GM18868 (cell line): Measurements from ENCODE around the gene RFT1.
A peak's percentile ranks its signal among the peaks of the same experiment; 100 is the strongest.

Source experiments
- ATAC-seq: cut with Tn5 transposase; IDR thresholded peaks from one replicate; pipeline ENCODE4 v1.9.1; 2021; ENCODE audit warnings: mild to moderate bottlenecking, moderate library complexity; ENCODE audit not compliant: unreplicated experiment

Gene RFT1

DNA sequence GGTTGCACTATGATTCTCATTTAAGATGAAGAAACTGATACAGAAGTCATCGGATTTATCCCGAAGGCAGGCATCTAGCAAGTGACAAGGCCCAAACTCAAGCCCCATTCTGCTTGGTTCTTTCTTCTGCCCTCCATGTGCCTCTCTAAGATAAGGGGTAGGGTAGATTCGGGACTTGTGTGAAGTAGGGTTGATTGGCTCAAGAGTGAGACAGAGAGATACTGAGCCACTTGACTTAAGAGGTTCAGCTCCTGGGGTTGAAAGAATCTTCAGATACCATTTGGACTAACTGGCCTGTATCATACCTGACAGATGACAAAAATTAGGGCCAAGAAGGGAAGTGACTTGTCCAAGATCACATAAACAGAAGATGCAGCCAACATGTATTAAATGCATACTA is 891 bp downstream of the RFT1 start:
- ATAC-seq: no peak

DNA sequence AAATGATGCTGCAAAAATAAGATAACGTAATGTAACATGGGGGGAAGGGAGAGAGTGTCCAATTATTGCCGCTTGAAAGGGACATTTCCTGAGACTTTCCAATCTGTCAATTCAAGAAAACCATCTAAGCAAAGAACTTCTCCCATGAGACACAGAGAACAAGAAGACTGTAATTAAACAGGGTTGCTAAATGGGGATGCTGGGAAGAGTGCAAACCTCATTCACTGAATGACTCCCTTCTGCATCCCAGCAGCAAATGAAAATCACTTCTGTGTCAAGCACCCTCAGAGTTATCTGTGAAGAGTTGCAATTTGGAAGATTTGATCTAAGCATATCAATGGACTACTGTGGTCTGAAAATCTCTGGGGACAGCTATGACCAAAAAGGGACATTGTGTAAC is 3.6 kb downstream of the RFT1 start:
- ATAC-seq: no peak

DNA sequence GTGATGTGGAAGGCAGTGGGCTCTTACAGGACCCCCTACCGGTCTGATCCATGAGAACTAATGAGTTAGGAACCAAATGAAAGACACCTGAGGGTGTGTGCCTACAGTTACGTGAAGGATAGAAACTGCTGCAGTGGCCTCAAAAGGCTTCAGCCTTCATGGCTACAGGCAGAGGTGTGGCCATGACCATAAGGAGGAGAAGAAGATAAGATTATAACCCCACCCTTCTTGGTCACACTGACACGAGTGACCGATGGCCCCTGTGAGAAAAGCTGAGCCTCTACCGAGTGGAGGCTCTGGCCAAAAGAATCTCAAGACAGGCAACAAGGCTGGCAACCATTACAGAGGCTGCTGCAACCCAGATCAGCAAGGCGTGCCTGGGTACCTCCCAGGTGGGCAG is 6.3 kb downstream of the RFT1 start:
- ATAC-seq: no peak

DNA sequence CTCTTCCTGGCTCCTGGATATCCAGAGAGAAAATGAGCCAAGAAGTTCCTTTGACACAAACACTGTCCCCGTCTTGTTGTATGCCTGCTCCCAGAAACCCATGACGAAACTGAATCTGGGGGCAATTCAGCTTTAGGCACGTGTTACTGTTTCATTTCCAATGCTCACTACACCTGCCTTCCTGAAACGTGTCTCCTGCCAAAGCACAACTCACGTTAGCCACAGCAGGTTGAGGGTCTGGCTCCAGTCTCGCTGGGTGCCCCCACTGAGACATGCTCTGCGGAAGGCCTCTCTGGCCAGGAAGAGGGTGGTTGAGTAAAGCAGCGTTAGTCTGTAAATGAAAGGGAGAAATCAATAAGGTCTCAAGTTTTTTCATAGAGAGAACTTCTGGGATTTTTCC is 6.7 kb downstream of the RFT1 start:
- ATAC-seq: no peak

DNA sequence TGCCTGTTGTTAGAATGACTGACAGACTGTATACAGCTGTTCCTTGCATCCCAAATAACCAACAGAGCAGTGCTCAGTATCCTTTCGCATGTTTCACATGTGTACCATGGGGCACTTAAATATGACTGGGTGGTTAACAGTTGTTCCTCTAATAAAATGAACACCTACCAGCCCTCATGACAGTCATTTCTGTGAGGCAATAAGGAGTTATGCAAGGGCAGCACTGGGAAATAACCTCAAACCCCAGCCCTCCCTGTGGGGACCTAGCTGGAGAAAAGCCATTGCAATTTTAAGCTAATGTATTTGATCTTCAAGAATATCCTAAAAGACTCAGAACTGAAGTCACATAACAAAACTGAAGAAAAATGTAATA is 7.3 kb downstream of the RFT1 start:
- ATAC-seq: no peak

DNA sequence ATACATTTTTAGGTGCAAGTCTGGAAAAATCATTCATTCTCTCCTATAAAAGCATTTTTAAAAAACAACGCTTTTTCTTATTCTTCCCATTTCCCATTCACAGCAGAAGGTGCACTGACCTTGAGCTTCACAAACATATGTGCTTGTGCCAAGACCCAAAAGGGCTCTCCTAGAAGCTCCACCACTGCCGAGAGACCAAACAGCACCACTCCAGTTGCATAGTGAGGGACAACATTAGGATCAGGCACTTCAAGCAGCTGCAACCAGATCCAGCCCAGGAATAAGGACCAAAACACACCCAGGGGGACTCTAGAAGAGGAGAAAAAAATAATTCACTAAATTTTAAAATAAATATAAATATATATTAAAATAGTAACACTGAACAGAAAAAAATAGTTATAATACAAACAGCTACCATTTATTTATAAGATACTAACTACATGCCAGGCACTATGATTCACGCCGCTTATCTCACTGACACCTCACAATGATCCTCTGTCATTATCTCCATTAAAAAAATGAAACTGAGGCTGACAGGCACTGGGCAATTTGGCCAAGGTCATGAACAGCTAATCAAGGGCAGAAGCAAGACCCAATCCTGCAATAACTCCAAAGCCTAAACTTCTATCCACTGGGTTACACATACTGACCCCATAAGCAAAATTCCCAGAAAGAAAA is 7.8 kb downstream of the RFT1 start:
- ATAC-seq: no peak

DNA sequence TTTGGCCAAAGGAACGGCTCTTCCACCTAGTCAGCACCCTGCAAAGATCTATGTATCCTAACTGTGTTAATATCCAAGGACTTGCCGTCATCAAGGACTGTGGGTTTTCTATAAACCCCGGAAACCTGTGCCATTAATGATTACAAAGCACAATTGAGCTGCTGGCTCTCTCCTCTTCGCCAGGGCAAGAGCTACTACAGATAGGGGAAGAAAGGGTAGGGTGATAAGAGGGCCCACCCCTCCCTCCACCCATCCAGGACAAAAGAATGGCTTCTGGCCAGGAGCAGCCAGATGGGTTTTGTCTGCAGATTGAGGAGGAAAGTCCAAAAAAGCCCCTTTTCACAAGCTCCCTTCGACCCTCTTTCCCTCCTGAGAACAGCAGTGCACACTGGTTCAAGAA is 9.9 kb downstream of the RFT1 start:
- no peak for ATAC-seq

DNA sequence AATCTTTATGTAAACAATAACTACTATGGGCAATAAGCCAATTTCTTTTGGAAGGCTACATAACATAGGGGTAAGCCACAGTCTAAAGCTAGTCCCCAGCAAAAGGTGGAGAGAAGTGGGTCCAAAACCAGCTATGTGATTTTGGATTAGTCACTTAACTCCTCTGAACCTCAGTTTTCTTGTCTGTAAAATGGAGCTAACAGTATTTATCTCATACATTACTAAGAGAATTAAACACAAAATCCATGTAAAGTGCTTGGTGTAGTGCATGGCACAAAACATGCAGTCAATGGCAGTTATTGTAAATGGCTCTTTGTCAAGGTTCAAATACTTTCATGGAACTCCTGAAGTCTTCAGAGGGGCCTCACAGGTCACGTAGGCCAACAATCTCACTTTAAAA is 13.3 kb downstream of the RFT1 start:
- no peak for ATAC-seq

DNA sequence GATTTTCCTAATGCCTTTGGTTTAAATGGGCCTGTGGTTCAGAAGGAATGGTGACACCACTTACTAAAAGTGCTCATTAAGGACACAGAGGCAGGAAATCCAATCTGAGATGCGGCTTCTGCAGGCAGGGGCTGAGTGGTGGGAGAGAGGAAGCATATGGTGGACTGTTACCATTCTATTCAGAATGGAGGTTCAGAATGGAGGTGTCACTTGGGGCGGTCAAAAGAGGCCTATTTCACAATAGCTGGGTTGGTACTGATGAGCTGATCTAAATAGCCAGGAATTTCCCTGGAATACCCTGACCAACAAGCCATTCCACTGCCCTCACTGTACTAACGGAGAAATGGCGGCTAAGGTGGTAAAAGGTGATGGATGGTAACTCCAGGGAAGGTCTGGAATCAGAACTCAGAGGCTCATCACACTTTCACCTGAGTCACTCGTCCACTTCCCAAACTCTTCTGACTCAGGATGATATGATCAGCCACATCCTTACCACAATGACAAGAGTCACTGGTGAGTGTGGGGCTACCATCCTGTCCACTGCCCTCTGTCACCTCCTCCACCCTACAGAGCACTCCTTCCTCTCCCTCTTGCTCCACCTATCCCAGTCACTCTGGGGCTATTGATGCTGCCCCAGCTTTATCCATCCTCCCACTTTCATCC is 15.7 kb downstream of the RFT1 start:
- no peak for ATAC-seq

DNA sequence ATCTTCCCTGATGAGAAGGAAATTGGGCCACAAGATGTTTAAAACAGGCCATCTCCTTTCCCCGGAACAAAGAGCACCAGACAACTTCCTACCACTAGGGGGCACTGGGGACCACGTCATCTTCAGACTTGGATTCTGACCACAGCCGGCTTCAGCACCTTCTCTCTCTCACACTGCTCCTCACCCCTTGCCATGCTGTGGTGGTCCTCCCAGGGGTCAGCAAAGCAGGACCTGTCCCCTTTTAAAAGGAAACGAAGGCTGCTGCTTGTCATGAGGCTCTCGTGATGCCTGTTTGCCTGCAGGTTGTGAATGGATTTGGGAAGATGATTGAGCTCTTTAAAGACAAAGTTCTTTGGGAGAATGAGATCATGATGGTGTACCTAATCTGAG is 16.2 kb downstream of the RFT1 start:
- peak; percentile 75 for ATAC-seq

DNA sequence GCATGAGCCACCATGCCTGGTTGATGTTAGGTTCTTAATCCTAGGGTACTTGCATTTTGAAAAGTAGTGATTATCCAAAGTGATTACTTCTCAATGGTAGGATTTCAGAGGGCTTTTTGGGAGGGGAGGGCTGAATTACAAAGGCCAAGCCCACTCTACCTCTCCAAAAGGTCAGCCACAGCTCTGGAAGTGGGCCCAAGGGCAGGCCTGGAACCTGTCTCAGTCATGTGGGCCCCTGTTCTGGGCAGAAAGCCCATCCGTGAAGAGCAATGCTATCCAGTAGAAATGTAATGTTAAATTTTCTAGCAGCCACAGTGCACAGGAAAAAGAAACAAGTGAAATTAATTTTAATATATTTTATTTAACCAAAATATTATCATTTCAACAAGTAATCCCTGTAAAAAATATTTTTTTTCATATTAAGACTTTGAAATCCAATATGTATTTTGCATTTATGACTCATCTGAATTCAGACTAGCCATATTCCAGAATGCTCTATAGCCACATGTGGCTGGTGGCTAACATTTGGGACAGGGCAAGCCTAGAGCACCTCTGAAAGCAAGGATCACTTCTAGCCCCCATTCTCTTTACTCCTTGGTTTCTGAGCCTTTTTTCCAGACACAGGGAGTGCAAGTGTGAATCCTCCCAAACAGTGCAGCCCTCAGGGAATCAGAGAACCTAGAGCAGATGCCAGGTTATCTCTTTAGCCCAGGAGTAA is 16.8 kb downstream of the RFT1 start:
- ATAC-seq: no peak

DNA sequence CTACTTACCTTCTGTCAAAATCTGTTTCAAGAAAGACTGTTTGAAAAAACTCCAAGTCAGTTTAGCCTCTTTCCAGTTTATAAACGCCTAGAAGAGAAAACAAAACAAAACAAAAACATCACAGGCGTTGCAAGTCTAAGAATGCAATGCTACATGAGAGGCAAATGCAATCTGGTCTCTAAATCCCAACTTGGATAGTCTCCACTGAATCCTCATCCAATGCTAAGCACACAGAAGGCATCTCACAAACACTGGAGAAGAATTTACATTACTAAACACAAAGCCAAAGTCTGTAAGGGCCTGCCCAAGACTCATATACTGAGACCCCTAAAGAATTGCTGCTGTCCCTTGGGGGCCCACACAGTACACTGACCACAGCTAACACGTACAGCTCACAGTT is 18.4 kb downstream of the RFT1 start:
- ATAC-seq: no peak

DNA sequence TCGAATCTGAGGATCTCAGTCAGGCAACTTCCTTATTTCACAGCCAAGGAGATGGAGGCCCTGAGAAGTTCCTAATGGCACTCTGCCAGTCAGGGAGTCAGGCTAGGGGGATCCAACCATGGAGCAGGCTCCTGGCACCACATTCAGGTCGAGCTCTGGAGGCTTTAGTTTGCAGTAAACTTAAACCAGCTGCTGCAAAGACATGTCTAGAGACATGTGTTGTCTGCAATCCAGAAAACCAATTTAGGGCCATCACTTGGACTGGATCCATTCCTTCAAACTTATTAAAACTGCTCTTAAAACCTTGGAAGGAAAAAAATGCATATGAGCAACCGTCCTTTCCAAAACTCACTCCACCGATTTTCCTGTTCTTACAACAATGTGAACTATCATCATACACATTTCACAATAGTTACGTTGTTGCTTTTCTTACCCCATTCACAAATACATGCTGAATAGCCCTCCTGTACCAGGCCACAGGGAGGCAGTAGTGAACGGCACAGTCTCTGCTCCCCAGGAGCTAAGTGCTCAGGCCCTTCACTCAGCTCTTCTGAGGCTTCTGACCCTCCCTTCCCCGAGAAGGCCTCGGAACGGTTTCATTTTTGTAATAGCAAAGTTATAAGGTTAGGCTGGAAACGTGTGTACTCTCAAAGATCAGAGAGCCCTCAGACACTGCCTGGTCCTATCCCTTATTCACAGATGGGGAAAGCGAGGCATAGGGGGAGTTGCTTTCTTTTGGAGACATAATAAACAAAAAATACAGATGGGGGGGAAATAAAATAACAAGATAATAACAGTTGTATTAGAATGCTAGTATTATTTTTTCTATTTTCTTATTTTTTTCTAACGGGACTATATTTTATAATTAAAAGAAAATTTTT is 20.1 kb downstream of the RFT1 start:
- ATAC-seq: no peak

DNA sequence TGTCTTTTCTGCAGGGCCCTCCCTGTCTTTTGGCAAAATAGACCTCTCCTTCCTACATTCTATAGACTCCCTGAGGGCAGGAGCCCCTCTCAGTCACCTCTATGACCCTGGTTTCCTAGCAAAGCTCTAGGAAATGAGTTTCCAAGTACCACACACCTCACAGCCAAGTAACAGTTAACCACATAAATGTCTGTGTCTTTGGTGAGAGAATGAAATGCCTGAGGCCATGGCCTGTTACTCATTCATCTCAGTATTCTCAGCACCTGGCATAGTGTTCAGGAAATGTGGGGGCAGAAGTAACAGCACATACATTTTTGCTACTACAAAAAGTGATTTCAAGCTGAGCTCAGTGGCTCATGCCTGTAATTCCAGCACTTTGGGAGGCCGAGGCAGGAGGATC is 21.0 kb downstream of the RFT1 start:
- no peak for ATAC-seq

DNA sequence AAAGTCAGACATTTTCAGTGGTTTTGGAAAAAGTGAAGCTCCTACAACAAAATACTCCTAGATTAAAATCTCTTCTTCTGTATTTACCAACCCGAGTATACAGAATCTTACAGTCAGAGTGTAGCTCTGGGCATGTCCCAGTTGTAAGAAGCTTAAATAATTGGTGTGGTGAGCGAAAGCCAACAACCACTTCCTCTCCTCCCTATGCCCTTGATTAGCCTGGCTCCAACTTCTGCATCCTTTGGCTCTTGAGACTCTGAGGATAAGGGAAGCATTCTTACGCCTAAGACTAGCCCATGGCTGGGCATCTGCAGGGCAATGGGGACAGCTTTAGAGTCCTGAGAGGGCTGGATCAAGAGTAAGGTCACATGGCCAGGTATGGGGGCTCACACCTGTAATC is 25.5 kb downstream of the RFT1 start:
- no peak for ATAC-seq

DNA sequence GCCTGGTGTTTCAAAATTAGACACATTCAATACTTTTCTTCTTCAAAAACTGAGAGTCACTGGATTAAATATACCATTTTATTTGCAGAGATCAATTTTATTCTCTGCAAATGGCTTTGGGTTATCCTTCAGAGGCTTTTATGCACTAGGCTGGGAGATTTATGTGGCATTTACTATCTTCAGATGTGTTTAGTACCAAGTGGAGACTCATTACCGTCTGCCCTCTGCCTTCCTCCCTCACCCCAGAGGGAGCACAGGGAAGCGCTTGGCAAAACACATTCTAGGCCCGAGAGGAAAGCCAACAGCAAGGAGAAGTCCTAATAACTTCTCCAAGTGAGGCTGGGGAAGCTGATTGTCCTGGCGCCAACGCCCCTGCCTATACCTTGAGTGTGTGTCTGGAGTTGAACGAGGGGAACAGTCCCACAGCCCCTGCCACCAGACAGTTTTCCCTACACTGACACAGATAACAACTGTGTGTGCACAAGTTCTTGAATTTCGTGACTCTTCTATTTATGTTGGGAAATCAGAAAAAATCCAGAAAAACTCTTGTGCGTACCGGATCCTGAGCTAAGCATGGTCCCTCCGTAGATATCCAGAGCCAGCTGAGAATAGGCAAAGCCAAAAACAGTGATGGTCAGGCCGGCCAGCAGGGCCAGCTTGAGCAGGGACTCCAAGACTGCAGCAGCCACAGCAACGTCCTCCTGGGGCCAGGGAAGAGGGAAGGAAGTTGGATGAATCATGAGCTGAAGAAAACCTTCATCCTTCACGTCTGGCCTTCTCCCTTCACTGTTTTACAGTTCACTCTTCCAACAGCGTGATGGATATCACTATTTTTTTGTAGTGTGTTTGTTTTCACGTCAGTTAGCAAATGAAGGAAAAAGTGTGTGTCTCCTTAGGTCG is 26.6 kb downstream of the RFT1 start:
- ATAC-seq: no peak

DNA sequence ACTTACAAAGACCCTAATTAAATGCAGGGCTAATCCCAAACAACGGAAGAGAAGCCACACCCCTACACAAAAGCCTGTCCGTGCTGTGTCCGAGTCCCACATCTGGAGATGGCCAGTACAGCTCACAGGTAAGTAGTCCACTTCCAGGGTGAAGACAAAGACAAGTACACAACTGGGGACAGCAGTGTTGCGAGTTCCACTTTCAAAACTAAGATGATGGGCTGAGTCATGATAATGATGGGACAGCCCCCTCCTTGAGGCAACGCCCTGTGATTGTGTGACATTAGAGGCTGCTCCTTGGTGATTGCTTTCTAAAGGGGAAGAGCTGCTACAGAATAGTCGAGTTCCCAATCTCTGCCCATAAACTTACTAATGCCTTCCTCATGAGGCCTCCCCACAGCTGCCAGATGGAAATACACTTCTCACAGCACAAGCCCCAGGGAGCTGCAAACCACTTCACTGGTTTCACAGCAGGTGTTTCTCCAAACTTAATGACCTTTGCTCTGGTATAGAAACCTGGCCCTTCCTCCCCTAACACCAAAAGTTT is 27.6 kb downstream of the RFT1 start:
- peak; percentile 85 for ATAC-seq

DNA sequence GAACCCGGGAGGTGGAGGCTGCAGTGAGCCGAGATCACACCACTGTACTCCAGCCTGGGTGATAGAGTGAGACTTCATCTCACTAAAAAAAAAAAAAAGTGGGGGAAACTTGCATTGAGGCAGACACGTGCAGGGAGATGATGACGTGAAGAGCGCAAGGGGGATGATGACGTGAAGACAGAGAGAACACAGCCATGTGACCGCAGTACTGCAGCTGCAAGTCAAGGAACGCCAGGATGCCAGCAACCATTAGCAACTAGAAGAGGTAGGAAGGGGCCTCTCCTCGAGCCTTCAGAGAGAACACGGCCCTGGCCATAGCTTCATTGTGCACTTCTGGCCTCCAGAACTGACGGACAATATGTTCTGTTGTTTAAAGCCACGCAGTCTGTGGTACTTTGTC is 28.3 kb downstream of the RFT1 start:
- ATAC-seq: no peak

DNA sequence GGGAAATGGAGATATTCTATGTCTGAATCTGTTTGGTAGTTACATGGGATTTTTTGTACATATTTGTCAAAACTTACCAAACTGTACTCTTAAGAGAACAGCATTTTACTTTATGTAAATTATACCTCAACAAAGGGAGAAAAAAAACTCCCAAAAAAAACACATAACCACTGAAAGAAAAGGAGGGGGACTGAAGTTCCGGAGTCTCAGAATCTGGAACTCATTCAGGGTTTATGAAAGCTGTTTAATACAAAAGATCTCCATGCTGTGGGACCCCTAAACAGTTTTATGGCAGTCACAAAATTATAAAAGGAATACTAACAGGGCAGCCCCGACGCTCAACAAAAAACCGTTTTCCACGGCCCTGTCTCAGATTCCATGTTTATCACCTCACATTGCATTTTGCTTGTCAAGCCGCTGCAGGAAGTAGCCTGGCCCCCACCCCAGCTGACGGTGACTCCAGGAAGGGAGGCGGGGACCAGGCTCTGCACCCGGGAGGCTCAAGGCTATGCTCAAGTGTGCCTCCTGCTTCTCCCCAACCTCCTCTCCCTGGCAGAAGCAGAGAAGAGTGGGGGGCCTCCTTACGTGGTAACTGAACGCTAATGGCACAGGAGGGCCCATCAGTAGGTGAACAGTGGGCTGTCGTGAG is 29.3 kb downstream of the RFT1 start:
- ATAC-seq: no peak

DNA sequence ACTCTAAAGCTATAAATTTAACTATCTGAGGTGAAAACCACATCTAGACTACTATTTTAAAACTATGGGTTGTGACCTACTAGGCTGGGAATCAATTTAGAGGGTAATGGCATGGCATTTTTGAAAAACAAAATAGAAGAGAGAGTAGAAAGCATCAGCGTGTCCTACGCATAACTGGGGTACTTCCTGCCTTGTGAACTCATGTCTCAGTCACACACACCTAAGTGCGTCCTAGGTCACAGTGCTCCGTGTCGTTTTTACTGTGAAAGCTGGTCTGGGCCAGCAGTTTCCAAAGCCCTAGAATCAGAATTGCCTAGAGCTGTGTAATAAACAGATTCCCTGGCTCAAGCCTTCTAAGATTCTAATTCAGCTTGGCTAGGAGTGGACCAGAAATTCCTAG is 32.3 kb downstream of the RFT1 start:
- no peak for ATAC-seq
